PC-3 (cell line): ENCODE measurements around the gene TMPRSS13.

ENCODE experiments used
- EZH2 ChIP-seq: fragments of 300-600 bp; sonication (generic); IDR thresholded peaks from one replicate; pipeline ENCODE4 v1.6.1; 2017; ENCODE audit warnings: antibody characterized with exemption, mild to moderate bottlenecking, low read length; ENCODE audit not compliant: unreplicated experiment
- EZH2phosphoT487 ChIP-seq: fragments of 300-600 bp; sonication (generic); IDR thresholded peaks from 2 replicates; pipeline ENCODE4 v1.6.1; 2018; ENCODE audit warnings: mild to moderate bottlenecking, antibody characterized with exemption, low read length, borderline replicate concordance
- TF ChIP-seq, protein P1 (sequence below): fragments of 300-600 bp; sonication (generic); conservative IDR thresholded peaks from 2 replicates; pipeline ENCODE4 v1.5.1; 2017; ENCODE audit warnings: antibody characterized with exemption, low read depth, mild to moderate bottlenecking, low read length

GRCh38 chr11:117928446-117929141 is 608 bp downstream of the TMPRSS13 start:
- TF ChIP-seq, protein P1, sequence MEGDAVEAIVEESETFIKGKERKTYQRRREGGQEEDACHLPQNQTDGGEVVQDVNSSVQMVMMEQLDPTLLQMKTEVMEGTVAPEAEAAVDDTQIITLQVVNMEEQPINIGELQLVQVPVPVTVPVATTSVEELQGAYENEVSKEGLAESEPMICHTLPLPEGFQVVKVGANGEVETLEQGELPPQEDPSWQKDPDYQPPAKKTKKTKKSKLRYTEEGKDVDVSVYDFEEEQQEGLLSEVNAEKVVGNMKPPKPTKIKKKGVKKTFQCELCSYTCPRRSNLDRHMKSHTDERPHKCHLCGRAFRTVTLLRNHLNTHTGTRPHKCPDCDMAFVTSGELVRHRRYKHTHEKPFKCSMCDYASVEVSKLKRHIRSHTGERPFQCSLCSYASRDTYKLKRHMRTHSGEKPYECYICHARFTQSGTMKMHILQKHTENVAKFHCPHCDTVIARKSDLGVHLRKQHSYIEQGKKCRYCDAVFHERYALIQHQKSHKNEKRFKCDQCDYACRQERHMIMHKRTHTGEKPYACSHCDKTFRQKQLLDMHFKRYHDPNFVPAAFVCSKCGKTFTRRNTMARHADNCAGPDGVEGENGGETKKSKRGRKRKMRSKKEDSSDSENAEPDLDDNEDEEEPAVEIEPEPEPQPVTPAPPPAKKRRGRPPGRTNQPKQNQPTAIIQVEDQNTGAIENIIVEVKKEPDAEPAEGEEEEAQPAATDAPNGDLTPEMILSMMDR: peak; percentile 48
- TF ChIP-seq EZH2 (no peak), EZH2phosphoT487 (no peak)
